Epithelial cell of proximal tubule (primary cell): Measurements from ENCODE around the gene SLC44A4. TPM values are rescaled to one million over a fixed set of nuclear protein-coding genes. Genes with fewer than 3 reads are reported as not detected.
A peak's percentile ranks its signal among the peaks of the same experiment; 100 is the strongest.
"Not testable (repeated sequence)": the region's sequence is repeated elsewhere in the genome, so short reads cannot be mapped to it uniquely, and the experiment has no call there.

ENCODE experiments used
- DNase-seq: peaks from one replicate; pipeline ENCODE4 v3.0.0-alpha.2; 2011; ENCODE audit warnings: low read depth
- H3K4me3 ChIP-seq: 2 replicates; pipeline ENCODE4 v1.5.1; 2011; ENCODE audit warnings: low read depth, mild to moderate bottlenecking, low read length
- total RNA-seq: library from RNA; depleted of rRNA; stranded (reverse); fragments of >200 nt; gene quantifications from 2 replicates; pipeline ENCODE4 v1.2.3, GENCODE V29; 2015
- TF ChIP-seq, protein P1 (sequence below): conservative IDR thresholded peaks from 2 replicates; pipeline ENCODE4 v1.5.1; 2012; ENCODE audit warnings: low read depth, mild to moderate bottlenecking, low read length

SLC44A4 gene
- total RNA-seq, 1 donor from 2014 or later: 24.0 TPM

DNA sequence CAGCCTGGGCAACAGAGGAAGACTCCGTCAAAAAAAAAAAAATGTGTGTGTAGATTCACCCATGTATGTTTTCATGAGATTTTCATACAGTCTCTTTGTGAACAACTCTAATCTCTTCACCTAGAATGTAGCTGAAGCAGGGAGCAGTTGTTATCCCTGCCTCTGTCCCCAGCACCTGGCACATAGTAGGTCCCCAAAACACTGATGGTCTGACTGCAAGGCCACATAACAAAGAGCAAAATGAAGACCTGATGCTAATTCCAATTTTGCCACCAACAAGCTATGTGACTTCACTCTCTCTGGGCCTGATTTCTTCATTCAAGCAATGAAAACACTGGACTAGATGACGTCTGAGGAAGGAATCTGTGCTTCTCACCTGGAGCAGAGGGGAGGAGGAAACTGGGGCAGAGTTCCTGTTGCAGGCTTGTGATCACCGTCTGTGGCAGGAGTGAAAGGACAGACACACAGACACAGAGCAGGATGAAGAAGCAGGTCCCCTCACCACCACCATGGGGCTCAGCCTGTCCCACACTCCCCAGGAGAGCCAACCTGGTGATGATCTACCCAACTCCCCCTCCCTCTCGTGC lies 4.6 kb downstream of the SLC44A4 start:
- DNase-seq: no peak
- H3K4me3 ChIP-seq: no peak overlapping the region
- TF ChIP-seq, protein P1, sequence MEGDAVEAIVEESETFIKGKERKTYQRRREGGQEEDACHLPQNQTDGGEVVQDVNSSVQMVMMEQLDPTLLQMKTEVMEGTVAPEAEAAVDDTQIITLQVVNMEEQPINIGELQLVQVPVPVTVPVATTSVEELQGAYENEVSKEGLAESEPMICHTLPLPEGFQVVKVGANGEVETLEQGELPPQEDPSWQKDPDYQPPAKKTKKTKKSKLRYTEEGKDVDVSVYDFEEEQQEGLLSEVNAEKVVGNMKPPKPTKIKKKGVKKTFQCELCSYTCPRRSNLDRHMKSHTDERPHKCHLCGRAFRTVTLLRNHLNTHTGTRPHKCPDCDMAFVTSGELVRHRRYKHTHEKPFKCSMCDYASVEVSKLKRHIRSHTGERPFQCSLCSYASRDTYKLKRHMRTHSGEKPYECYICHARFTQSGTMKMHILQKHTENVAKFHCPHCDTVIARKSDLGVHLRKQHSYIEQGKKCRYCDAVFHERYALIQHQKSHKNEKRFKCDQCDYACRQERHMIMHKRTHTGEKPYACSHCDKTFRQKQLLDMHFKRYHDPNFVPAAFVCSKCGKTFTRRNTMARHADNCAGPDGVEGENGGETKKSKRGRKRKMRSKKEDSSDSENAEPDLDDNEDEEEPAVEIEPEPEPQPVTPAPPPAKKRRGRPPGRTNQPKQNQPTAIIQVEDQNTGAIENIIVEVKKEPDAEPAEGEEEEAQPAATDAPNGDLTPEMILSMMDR: no peak

DNA sequence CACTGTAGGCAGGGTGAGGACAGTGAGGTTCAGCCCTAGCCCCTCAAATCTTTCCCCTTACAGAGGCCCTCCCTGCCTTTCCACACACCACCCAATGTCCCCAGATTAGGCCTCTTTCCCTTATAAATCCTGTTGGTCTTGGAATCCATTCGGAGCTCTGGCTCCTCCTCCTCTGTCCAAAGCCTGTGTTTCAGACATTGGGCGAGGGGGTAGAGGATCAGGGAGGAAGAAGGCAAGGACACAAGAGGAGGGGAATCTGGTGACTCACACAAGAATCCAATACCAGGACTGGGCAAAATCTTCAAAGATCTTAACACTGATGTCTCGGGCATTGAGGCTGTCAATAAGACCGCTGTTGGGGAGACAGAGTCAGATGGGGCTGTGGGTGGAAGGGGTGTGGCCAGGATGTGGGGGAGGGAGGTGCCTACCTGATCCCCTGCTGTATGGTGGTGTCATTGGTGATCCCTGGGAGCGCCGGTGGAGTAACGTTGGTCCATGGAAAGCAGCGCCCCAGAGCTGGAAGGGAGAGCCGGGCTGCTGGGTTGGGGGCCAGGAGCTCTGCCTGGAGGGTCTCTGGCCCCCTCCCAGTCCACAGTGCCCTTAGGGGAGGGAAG lies 7.6 kb downstream of the SLC44A4 start:
- no peak for DNase-seq
- TF ChIP-seq, protein P1: no peak
- no peak overlapping the region for H3K4me3 ChIP-seq

DNA sequence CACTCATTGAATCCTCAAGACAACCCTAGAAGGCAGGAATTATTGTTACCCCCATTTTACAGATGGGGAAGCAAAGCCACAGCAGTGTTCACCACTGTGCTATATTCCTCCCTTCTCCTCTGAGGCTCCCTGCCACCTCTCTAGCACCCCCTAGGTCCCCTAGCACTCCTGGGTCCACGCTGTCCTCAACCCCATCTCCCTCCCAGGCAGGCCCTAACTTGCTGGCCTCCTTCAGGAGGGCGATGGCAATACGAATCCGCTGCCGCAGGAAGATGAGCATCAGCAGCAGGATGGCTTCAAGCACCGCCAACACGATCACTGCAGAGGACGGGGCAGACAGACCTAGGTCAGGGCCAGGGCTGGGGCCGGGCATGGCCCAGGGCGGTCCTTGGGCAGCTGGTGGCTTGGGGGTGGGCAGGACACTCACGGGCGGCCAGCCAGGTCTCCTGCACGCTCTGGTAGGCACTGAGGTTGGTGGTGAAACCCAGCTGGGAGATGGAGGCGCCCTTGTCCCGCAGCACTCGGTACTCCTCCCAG lies 8.3 kb downstream of the SLC44A4 start:
- H3K4me3 ChIP-seq: no peak overlapping the region
- DNase-seq: no peak
- TF ChIP-seq, protein P1: peak; percentile 34

- TF ChIP-seq, protein P1: no peak
- DNase-seq: no peak
These were observed 9.5 kb downstream of the SLC44A4 start for GRCh38 chr6:31869343-31869742.

DNA sequence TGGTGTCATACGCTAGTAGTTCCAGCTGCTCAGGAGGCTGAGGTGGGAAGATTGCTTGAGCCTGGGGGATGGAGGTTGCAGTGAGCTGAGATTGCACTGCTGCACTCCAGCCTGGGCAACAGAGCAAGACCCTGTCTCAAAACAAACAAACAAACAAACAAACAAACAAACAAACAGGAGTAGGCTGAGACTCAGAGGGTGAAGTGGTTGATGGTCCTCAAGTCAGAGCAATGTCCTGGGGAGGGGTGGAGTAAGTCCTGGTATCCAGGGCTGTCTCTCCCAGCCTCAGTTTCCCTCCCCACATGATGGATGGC lies 10.2 kb downstream of the SLC44A4 start:
- not testable (repeated sequence) for H3K4me3 ChIP-seq, DNase-seq

More at GRCh38 chr6:31869343-31869742, 9.5 kb downstream of the SLC44A4 start:
- H3K4me3 ChIP-seq: no peak overlapping the region

DNA sequence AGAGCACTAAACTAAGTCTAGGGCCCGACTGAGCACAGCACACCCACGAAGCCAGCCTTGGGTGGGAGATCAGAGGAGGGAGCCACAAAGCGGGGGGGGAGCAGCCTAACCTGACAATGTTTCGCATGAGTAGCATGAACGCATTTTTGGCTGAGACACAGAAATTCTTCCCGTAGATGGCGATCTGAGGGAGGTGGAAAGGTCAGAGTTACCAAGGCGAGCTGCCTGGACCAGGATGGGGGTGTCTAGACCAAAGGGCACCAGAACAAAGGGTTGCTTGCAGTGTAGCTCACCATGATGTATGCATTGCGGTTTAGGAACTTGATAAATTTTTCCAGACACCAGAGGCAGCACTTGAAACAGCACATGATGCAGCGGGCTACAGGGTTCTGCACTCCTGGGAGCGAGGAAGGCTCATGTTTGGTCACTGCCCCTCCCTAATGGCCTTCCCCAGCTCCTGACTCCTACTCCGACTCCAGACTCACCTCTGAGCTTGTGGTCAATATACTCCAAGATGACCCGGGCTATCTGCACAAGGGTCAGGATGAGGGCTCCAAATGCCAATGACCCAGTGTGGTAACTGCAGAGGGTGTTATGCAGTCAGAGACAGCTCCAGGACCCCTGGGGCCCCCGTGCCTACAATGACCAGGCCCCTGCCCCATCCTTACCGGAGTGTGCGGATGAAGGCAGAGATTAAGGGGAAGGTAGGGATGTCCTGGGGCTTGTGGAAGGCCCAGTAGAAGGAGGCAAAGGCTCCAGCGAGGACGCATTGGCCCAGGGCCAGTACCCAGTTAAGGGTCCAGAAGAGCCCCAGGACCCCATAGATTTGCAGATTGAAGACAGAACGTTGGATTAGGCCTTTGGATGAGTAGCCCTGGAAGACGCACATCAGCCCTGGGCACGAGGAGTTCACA lies 13.3 kb downstream of the SLC44A4 start:
- TF ChIP-seq, protein P1: no peak
- DNase-seq: peak; percentile 36

GRCh38 chr6:31864818-31865204 lies 14.0 kb downstream of the SLC44A4 start:
- H3K4me3 ChIP-seq: no peak overlapping the region
- TF ChIP-seq, protein P1: no peak
- DNase-seq: no peak

More for the DNA sequence above, 13.3 kb downstream of the SLC44A4 start:
- H3K4me3 ChIP-seq: no peak overlapping the region

DNA sequence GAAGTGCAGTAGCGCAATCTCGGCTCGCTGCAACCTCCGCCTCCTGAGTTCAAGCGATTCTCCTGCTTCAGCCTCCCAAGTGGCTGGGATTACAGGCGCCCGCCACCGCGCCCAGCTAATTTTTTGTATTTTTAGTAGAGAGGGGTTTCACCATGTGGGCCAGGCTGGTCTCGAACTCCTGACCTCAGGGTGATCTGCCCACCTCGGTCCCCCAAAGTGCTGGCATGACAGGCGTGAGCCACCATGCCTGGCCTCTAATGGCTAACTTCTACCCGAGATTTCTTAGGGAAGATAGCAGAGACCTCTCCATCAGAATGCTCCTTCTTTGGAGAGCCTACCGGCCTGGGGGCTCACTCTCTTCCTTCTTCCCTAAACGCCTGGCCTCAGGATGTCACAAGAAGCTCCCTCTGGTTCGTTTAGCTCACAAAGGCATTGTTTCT lies 14.7 kb downstream of the SLC44A4 start:
- DNase-seq: not testable (repeated sequence)
- H3K4me3 ChIP-seq: peak overlapping the region; percentile 59
